ENCODE measurements around the gene HYAL4.

The HYAL4 gene

GRCh38 chr7:123872908-123873307 lies 27.9 kb downstream of the HYAL4 start:
- Histone ChIP-seq H3K9me3 (ENCODE audit: insufficient read depth, low read length) (no peaks in the 10 kb centered on the region), H4K20me1 (ENCODE audit: low read depth, low read length) (no peaks in the 10 kb centered on the region), H3K4me3 (ENCODE audit: insufficient read depth, low read length, poor library complexity, severe bottlenecking) (no peak overlapping the region), H2AFZ (ENCODE audit: low read depth, low read length, severe bottlenecking) (no peak overlapping the region), H3K4me2 (ENCODE audit: low read depth, low read length, poor library complexity, severe bottlenecking) (no peak overlapping the region), H3K9ac (ENCODE audit: low read length) (no peak overlapping the region), H3K36me3 (ENCODE audit: low read length) (no peaks in the 10 kb centered on the region), H3K27ac (ENCODE audit: low read depth, low read length) (no peak overlapping the region), H3F3A (ENCODE audit: insufficient read depth) (no peaks in the 10 kb centered on the region), H3K9me2 (replicated peaks; ENCODE audit: insufficient read depth, low read length) (no peaks in the 10 kb centered on the region), H3K79me2 (ENCODE audit: insufficient read depth, low read length) (no peaks in the 10 kb centered on the region), H3K27me3 (ENCODE audit: low read length) (no peaks in the 10 kb centered on the region)
- no peak for TF ChIP-seq EZH2phosphoT487 (conservative IDR thresholded peaks at IDR 0.05; ENCODE audit: low read length)
- TF ChIP-seq CTCF (IDR thresholded peaks at IDR 0.05; ENCODE audit: insufficient read depth, low read length, poor library complexity, severe bottlenecking): no peak

GRCh38 chr7:123876557-123877256 lies 31.7 kb downstream of the HYAL4 start:
- Histone ChIP-seq H3F3A (ENCODE audit: insufficient read depth) (no peaks in the 10 kb centered on the region), H3K9me2 (replicated peaks; ENCODE audit: insufficient read depth, low read length) (no peaks in the 10 kb centered on the region), H3K27me3 (ENCODE audit: low read length) (no peaks in the 10 kb centered on the region), H3K9ac (ENCODE audit: low read length) (no peak overlapping the region), H4K20me1 (ENCODE audit: low read depth, low read length) (no peaks in the 10 kb centered on the region), H3K79me2 (ENCODE audit: insufficient read depth, low read length) (no peaks in the 10 kb centered on the region), H3K9me3 (ENCODE audit: insufficient read depth, low read length) (no peaks in the 10 kb centered on the region), H3K4me3 (ENCODE audit: insufficient read depth, low read length, poor library complexity, severe bottlenecking) (no peak overlapping the region), H3K4me2 (ENCODE audit: low read depth, low read length, poor library complexity, severe bottlenecking) (no peak overlapping the region), H3K36me3 (ENCODE audit: low read length) (no peaks in the 10 kb centered on the region), H2AFZ (ENCODE audit: low read depth, low read length, severe bottlenecking) (no peak overlapping the region), H3K27ac (ENCODE audit: low read depth, low read length) (no peak overlapping the region)
- TF ChIP-seq EZH2phosphoT487 (conservative IDR thresholded peaks at IDR 0.05; ENCODE audit: low read length): no peak
- TF ChIP-seq CTCF (IDR thresholded peaks at IDR 0.05; ENCODE audit: insufficient read depth, low read length, poor library complexity, severe bottlenecking): no peak

GRCh38 chr7:123879628-123880027 lies 34.7 kb downstream of the HYAL4 start:
- no peaks in the 10 kb centered on the region for H3K36me3 ChIP-seq (ENCODE audit: low read length)
- no peak overlapping the region for H3K4me2 ChIP-seq (ENCODE audit: low read depth, low read length, poor library complexity, severe bottlenecking)
- H3F3A ChIP-seq (ENCODE audit: insufficient read depth): no peaks in the 10 kb centered on the region
- no peaks in the 10 kb centered on the region for H3K9me2 ChIP-seq (replicated peaks; ENCODE audit: insufficient read depth, low read length)
- H3K9ac ChIP-seq (ENCODE audit: low read length): no peak overlapping the region
- no peak overlapping the region for H3K27ac ChIP-seq (ENCODE audit: low read depth, low read length)
- H3K79me2 ChIP-seq (ENCODE audit: insufficient read depth, low read length): no peaks in the 10 kb centered on the region
- no peaks in the 10 kb centered on the region for H4K20me1 ChIP-seq (ENCODE audit: low read depth, low read length)
- TF ChIP-seq EZH2phosphoT487 (conservative IDR thresholded peaks at IDR 0.05; ENCODE audit: low read length) (no peak), CTCF (IDR thresholded peaks at IDR 0.05; ENCODE audit: insufficient read depth, low read length, poor library complexity, severe bottlenecking) (no peak)
- H3K4me3 ChIP-seq (ENCODE audit: insufficient read depth, low read length, poor library complexity, severe bottlenecking): no peak overlapping the region
- H3K27me3 ChIP-seq (ENCODE audit: low read length): no peaks in the 10 kb centered on the region
- no peak overlapping the region for H2AFZ ChIP-seq (ENCODE audit: low read depth, low read length, severe bottlenecking)
- H3K9me3 ChIP-seq (ENCODE audit: insufficient read depth, low read length): no peaks in the 10 kb centered on the region
